H9 (cell line): ENCODE data around the gene CLOCK. TPM values are rescaled to one million over a fixed set of nuclear protein-coding genes. Genes with fewer than 3 reads are reported as not detected.

Experiments
- DNase-seq: peaks from one replicate; pipeline ENCODE4 v3.0.0-alpha.2; 2017
- H2AFZ ChIP-seq: one replicate; pipeline ENCODE4 v1.6.1; 2013; ENCODE audit warnings: mild to moderate bottlenecking, low read length, control low read depth, moderate library complexity
- H2AK5ac ChIP-seq: 2 replicates; pipeline ENCODE4 v1.6.1; 2013; ENCODE audit warnings: low read length, control low read depth, mixed read lengths; ENCODE audit not compliant: insufficient read length
- H2BK120ac ChIP-seq: one replicate; pipeline ENCODE4 v1.6.1; 2013; ENCODE audit warnings: low read depth, mild to moderate bottlenecking, low read length, control low read depth, inconsistent platforms; ENCODE audit not compliant: poor library complexity, severe bottlenecking
- H2BK12ac ChIP-seq: 2 replicates; pipeline ENCODE4 v1.6.1; 2013; ENCODE audit warnings: low read length, control low read depth, mixed read lengths, low read depth; ENCODE audit not compliant: insufficient read length
- H2BK15ac ChIP-seq: 2 replicates; pipeline ENCODE4 v1.6.1; 2013; ENCODE audit warnings: low read depth, low read length, control low read depth
- H2BK20ac ChIP-seq: one replicate; pipeline ENCODE4 v1.6.1; 2013; ENCODE audit warnings: low read depth, mild to moderate bottlenecking, low read length, control low read depth, inconsistent platforms; ENCODE audit not compliant: poor library complexity, severe bottlenecking
- H2BK5ac ChIP-seq: 2 replicates; pipeline ENCODE4 v1.6.1; 2013; ENCODE audit warnings: low read length, control low read depth, mixed read lengths; ENCODE audit not compliant: insufficient read length
- H3K14ac ChIP-seq: 2 replicates; pipeline ENCODE4 v1.6.1; 2013; ENCODE audit warnings: low read length, control low read depth; ENCODE audit not compliant: insufficient read depth
- H3K18ac ChIP-seq: 2 replicates; pipeline ENCODE4 v1.6.1; 2013; ENCODE audit warnings: low read depth, mild to moderate bottlenecking, mixed read lengths, low read length, control low read depth; ENCODE audit not compliant: insufficient read length
- H3K23ac ChIP-seq: 2 replicates; pipeline ENCODE4 v1.6.1; 2013; ENCODE audit warnings: low read length, control low read depth, mixed read lengths, low read depth; ENCODE audit not compliant: insufficient read length
- H3K23me2 ChIP-seq: 2 replicates; pipeline ENCODE4 v1.6.1; 2013; ENCODE audit warnings: low read depth, mild to moderate bottlenecking, mixed read lengths, low read length, control low read depth; ENCODE audit not compliant: insufficient read length, poor library complexity, severe bottlenecking
- H3K27ac ChIP-seq: 2 replicates; pipeline ENCODE4 v1.5.1; 2013; ENCODE audit warnings: low read length, control low read depth, mixed read lengths, low read depth; ENCODE audit not compliant: insufficient read length
- H3K27me3 ChIP-seq: 2 replicates; pipeline ENCODE4 v1.6.1; 2013; ENCODE audit warnings: low read length, control low read depth, inconsistent platforms; ENCODE audit not compliant: insufficient read depth
- H3K4ac ChIP-seq: 2 replicates; pipeline ENCODE4 v1.6.1; 2013; ENCODE audit warnings: low read depth, mild to moderate bottlenecking, control low read depth, inconsistent platforms, low read length, moderate library complexity
- H3K4me1 ChIP-seq: 2 replicates; pipeline ENCODE4 v1.6.1; 2013; ENCODE audit warnings: low read length, control low read depth, inconsistent platforms; ENCODE audit not compliant: insufficient read depth
- H3K4me2 ChIP-seq: 2 replicates; pipeline ENCODE4 v1.6.1; 2013; ENCODE audit warnings: low read length, control low read depth, mixed read lengths; ENCODE audit not compliant: insufficient read length, insufficient read depth
- H3K56ac ChIP-seq: 2 replicates; pipeline ENCODE4 v1.6.1; 2013; ENCODE audit warnings: low read depth, mild to moderate bottlenecking, mixed read lengths, low read length, control low read depth; ENCODE audit not compliant: insufficient read length
- H3K79me1 ChIP-seq: 2 replicates; pipeline ENCODE4 v1.6.1; 2013; ENCODE audit warnings: low read depth, mild to moderate bottlenecking, moderate library complexity, low read length, control low read depth, inconsistent platforms; ENCODE audit not compliant: insufficient read depth, poor library complexity, severe bottlenecking
- H3K79me2 ChIP-seq: 2 replicates; pipeline ENCODE4 v1.6.1; 2013; ENCODE audit warnings: low read length, control low read depth, inconsistent platforms; ENCODE audit not compliant: insufficient read depth
- H3K9ac ChIP-seq: 2 replicates; pipeline ENCODE4 v1.6.1; 2013; ENCODE audit warnings: low read length, control low read depth, mixed read lengths; ENCODE audit not compliant: insufficient read length; ENCODE audit errors: extremely low read depth
- H3K9me3 ChIP-seq: one replicate; pipeline ENCODE4 v1.6.1; 2013; ENCODE audit warnings: low read depth, low read length, inconsistent platforms; ENCODE audit not compliant: control insufficient read depth
- H3T11ph ChIP-seq: one replicate; pipeline ENCODE4 v1.6.1; 2013; ENCODE audit warnings: mild to moderate bottlenecking, low read length, control low read depth, inconsistent platforms
- H4K20me1 ChIP-seq: one replicate; pipeline ENCODE4 v1.6.1; 2013; ENCODE audit not compliant: control insufficient read depth, insufficient read length, insufficient read depth
- H4K5ac ChIP-seq: 2 replicates; pipeline ENCODE4 v1.6.1; 2013; ENCODE audit warnings: low read depth, mild to moderate bottlenecking, mixed read lengths, low read length, control low read depth; ENCODE audit not compliant: insufficient read length
- H4K8ac ChIP-seq: replicated peaks from 2 replicates; pipeline ENCODE4 v1.6.1; 2013; ENCODE audit warnings: low read length, control low read depth, mixed read lengths, low read depth; ENCODE audit not compliant: insufficient read length
- H4K91ac ChIP-seq: 2 replicates; pipeline ENCODE4 v1.6.1; 2013; ENCODE audit warnings: low read depth, mild to moderate bottlenecking, moderate library complexity, mixed read lengths, low read length, control low read depth; ENCODE audit not compliant: insufficient read length
- H3K27ac Mint-ChIP-seq, 3 experiments: 2 replicates in 2 of 3; 3 replicates in 1 of 3; pipeline ENCODE4 v1.8.0; 2020 to 2021; ENCODE audit warnings: mixed read lengths in 3 of 3, mild to moderate bottlenecking in 1 of 3, moderate library complexity in 1 of 3
- H3K27me3 Mint-ChIP-seq: 2 replicates; pipeline ENCODE4 v1.8.0; 2021; ENCODE audit warnings: low read depth, mild to moderate bottlenecking, moderate library complexity, mixed read lengths
- H3K36me3 Mint-ChIP-seq, 3 experiments: 2 replicates in 2 of 3; 3 replicates in 1 of 3; pipeline ENCODE4 v1.8.0; 2020 to 2021; ENCODE audit warnings: low read depth in 3 of 3, mixed read lengths in 3 of 3; ENCODE audit not compliant: insufficient read depth in 1 of 3
- H3K4me1 Mint-ChIP-seq, 2 experiments: 2 replicates each; pipeline ENCODE4 v1.8.0; 2020; ENCODE audit warnings: mixed read lengths in 2 of 2
- H3K4me3 Mint-ChIP-seq, 2 experiments: 2 replicates in 1 of 2; 3 replicates in 1 of 2; pipeline ENCODE4 v1.8.0; 2020 to 2021; ENCODE audit warnings: mild to moderate bottlenecking in 2 of 2, mixed read lengths in 2 of 2, moderate library complexity in 1 of 2
- H3K9me3 Mint-ChIP-seq, 2 experiments: 2 replicates in 1 of 2; 3 replicates in 1 of 2; pipeline ENCODE4 v1.8.0; 2020; ENCODE audit warnings: mild to moderate bottlenecking in 2 of 2, mixed read lengths in 2 of 2, moderate library complexity in 1 of 2
- WGBS: extraction: QIAGEN DNeasy Blood & Tissue Kit; methylation state at CpG from one replicate; pipeline ENCODE4 v1.1.7; 2013; ENCODE audit warnings: missing lambda C conversion rate, low lambda C conversion rate, mixed read lengths; ENCODE audit not compliant: insufficient read length; ENCODE audit errors: extremely low coverage; 5-methylcytosine and 5-hydroxymethylcytosine counted together
- total RNA-seq: library from RNA; stranded (reverse); gene quantifications from 2 replicates; pipeline ENCODE4 v1.2.1, GENCODE V29; 2021
- TF ChIP-seq, protein P1 (sequence below): fragments of 200-600 bp; sonication (generic); conservative IDR thresholded peaks from 3 replicates; pipeline ENCODE4 v1.8.0; 2021; ENCODE audit warnings: antibody characterized with exemption, mild to moderate bottlenecking

Gene CLOCK
- total RNA-seq, 1 experiment from 2014 or later: 16.2 TPM

DNA sequence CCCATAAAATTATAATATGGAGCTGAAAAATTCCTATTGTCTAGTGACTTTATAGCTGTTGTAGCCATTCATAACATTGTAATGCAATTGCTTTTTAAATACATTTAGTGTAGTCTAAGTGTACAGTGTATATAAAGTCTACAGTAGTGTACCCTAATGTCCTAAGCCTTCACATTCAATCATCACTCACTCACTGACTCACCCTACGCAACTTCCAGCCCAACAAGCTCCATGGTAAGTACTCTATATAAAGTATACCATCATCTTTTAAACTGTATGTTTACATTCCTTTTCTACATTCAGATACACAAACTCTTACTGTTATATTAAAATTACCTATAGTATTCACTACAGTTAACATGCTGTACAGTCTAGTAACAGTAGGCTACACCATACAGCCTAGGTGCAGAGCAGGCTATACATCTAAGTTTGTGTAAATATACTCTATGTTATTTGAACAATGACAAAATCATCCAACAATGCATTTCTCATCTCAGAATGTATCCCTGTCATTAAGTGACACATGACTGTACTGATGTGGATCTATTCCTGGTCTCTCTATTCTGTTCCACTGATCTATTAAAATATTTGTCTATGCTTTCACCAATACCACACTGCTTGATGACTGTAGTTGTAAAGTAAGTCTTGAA lies 33.7 kb downstream of the CLOCK start:
- no peak overlapping the region for H2BK12ac ChIP-seq
- no peak overlapping the region for H2BK120ac ChIP-seq
- H2AFZ ChIP-seq: no peak overlapping the region
- H3K27ac ChIP-seq: no peak overlapping the region
- no peak for DNase-seq
- TF ChIP-seq, protein P1, sequence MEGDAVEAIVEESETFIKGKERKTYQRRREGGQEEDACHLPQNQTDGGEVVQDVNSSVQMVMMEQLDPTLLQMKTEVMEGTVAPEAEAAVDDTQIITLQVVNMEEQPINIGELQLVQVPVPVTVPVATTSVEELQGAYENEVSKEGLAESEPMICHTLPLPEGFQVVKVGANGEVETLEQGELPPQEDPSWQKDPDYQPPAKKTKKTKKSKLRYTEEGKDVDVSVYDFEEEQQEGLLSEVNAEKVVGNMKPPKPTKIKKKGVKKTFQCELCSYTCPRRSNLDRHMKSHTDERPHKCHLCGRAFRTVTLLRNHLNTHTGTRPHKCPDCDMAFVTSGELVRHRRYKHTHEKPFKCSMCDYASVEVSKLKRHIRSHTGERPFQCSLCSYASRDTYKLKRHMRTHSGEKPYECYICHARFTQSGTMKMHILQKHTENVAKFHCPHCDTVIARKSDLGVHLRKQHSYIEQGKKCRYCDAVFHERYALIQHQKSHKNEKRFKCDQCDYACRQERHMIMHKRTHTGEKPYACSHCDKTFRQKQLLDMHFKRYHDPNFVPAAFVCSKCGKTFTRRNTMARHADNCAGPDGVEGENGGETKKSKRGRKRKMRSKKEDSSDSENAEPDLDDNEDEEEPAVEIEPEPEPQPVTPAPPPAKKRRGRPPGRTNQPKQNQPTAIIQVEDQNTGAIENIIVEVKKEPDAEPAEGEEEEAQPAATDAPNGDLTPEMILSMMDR: no peak
- H3K4me3 Mint-ChIP-seq: no peak overlapping the region
- no peak overlapping the region for H4K91ac ChIP-seq
- no peaks in the 10 kb centered on the region for H3K79me2 ChIP-seq
- no peak overlapping the region for H3K9ac ChIP-seq
- H2BK15ac ChIP-seq: no peak overlapping the region
- no peaks in the 10 kb centered on the region for H3K9me3 ChIP-seq
- H3K23me2 ChIP-seq: no peaks in the 10 kb centered on the region
- no peak overlapping the region for H3K18ac ChIP-seq
- no peaks in the 10 kb centered on the region for H3K27me3 ChIP-seq
- H3K9me3 Mint-ChIP-seq: peaks cover 0 to 4% of the 10 kb centered on the region in 2 experiments; a peak in 2 of 5 replicates
- no peak overlapping the region for H3K56ac ChIP-seq
- no CpG with 5 or more reads among the region's 1 CpG for WGBS
- H3T11ph ChIP-seq: no peak overlapping the region
- H2BK20ac ChIP-seq: no peak overlapping the region
- H3K4me1 Mint-ChIP-seq: peaks cover 5 to 6% of the 10 kb centered on the region in 2 experiments
- no peaks in the 10 kb centered on the region for H4K20me1 ChIP-seq
- H4K5ac ChIP-seq: no peak overlapping the region
- peaks cover 2% of the 10 kb centered on the region for H3K4me1 ChIP-seq
- no peak overlapping the region for H3K14ac ChIP-seq
- H3K4me2 ChIP-seq: no peak overlapping the region
- H3K27me3 Mint-ChIP-seq: no peaks in the 10 kb centered on the region
- no peaks in the 10 kb centered on the region for H3K79me1 ChIP-seq
- no peak overlapping the region for H3K27ac Mint-ChIP-seq
- H2AK5ac ChIP-seq: no peak overlapping the region
- no peak overlapping the region for H2BK5ac ChIP-seq
- no peak overlapping the region for H4K8ac ChIP-seq
- peaks cover 2 to 5% (median 2%) of the 10 kb centered on the region in 3 experiments; a peak in 5 of 7 replicates for H3K36me3 Mint-ChIP-seq
- H3K23ac ChIP-seq: no peak overlapping the region
- H3K4ac ChIP-seq: no peak overlapping the region
